Measurements from ENCODE around the gene DAZ3.
"Not testable (repeated sequence)": the region's sequence is repeated elsewhere in the genome, so short reads cannot be mapped to it uniquely, and the experiment has no call there.

The DAZ3 gene, protein sequence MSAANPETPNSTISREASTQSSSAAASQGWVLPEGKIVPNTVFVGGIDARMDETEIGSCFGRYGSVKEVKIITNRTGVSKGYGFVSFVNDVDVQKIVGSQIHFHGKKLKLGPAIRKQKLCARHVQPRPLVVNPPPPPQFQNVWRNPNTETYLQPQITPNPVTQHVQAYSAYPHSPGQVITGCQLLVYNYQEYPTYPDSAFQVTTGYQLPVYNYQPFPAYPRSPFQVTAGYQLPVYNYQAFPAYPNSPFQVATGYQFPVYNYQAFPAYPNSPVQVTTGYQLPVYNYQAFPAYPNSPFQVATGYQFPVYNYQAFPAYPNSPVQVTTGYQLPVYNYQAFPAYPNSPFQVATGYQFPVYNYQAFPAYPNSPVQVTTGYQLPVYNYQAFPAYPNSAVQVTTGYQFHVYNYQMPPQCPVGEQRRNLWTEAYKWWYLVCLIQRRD

GRCh38 chrY:24813293-24813692 lies at the start of gene DAZ3:
TSS of gene DAZ3 (minus strand) at chrY:24813393. CDS start at chrY:24813185, 208 bp downstream.
- not testable (repeated sequence) for DNase-seq (ENCODE audit: low read depth in 2 of 2)

DNA sequence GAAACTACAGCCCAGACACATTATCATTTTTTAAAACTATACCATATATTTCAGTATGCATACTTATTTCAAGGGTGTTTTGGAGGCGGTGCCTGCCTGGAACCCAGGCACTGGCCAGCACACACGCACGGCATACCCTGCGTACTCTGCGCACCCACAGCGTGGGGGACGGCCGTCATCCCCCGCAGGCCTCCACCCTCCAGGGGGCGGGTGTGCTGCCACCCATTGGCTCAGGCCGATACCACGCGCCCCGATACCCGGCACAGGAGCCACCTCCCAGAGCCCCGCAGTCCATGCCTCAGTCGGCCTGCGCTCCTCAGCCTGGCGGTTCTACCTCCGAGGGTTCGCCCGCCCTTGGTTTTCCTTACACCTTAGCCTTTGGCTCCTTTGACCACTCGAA lies 20.4 kb upstream of the DAZ3 start, which contains the start of gene DAZ4:
Gene DAZ4 (plus strand): TSS at position 301 of the 400 bp plus-strand sequence. CDS start 208 bp downstream, outside the sequence.
- not testable (repeated sequence) for DNase-seq (ENCODE audit: low read depth in 2 of 2)

DNA sequence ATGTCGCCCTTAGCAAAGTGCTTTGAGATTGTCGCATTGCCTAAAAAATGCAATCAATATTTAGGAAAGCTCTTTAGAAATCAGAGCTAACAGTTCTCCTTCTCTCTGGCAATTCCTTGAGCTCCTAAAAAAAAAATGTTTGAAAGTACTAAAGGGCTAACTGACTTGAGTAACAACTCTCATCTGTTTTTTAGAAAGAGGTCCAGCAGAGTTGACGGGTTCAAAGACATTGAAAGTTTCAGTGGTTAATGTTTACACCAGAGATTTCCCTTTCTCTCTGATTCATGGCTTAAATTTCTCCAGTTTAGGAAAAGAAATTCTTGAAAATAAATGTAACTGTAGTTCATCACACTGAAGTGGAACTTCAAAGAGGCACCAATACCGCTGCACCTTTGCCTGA lies 11.9 kb upstream of the DAZ3 start:
- DNase-seq (ENCODE audit: low read depth in 2 of 2): not testable (repeated sequence)

DNA sequence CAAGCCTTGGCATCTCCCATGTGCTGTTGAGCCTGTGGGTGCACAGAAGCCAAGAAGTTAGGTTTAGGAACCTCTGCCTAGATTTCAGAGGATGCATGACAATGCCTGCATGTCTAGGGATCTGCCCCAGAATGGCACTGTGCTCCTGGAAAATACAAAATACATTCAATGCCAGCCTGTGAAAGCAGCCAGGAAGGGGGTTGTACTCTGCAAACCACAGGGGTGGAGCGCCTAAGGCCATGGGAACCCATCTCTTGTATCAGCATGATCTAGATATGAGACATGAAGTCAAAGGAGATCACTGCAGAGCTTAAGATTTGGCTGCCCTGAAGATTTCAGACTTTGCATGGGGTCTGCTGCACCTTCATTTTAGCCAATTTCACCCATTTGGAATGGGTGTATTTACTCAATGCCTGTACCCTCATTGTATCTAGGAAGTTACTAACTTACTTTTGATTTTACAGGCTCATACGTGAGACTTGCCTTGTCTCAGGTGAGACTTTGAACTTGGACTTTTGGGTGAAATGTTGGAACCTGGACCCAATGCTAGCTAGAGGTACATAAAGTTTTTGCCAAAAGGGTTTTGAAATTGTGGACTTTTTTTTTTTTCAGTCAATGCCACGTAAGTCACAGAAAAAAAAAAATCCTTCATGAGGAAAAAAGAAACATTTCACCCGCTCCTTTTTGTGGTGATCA lies 11.1 kb upstream of the DAZ3 start:
- not testable (repeated sequence) for DNase-seq (ENCODE audit: low read depth in 2 of 2)

DNA sequence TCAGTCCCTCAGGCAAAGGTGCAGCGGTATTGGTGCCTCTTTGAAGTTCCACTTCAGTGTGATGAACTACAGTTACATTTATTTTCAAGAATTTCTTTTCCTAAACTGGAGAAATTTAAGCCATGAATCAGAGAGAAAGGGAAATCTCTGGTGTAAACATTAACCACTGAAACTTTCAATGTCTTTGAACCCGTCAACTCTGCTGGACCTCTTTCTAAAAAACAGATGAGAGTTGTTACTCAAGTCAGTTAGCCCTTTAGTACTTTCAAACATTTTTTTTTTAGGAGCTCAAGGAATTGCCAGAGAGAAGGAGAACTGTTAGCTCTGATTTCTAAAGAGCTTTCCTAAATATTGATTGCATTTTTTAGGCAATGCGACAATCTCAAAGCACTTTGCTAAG lies 8.6 kb upstream of the DAZ3 start:
- not testable (repeated sequence) for DNase-seq (ENCODE audit: low read depth in 2 of 2)
